H4 (cell line): ENCODE results near the gene NPB. TPM values are rescaled to one million over a fixed set of nuclear protein-coding genes. Genes with fewer than 3 reads are reported as not detected.

Experiments used
- DNase-seq: peaks from one replicate; pipeline ENCODE4 v3.0.0-alpha.2; 2015; ENCODE audit warnings: low spot score
- total RNA-seq: library from RNA; depleted of rRNA; stranded (reverse); fragments of >200 nt; shearing (Covaris generic); gene quantifications from 2 replicates; pipeline ENCODE4 v1.2.3, GENCODE V29; 2014; rRNA removed

The NPB gene
- total RNA-seq = 0.04 TPM in 1 of 2 replicates, not detected in the other

DNA sequence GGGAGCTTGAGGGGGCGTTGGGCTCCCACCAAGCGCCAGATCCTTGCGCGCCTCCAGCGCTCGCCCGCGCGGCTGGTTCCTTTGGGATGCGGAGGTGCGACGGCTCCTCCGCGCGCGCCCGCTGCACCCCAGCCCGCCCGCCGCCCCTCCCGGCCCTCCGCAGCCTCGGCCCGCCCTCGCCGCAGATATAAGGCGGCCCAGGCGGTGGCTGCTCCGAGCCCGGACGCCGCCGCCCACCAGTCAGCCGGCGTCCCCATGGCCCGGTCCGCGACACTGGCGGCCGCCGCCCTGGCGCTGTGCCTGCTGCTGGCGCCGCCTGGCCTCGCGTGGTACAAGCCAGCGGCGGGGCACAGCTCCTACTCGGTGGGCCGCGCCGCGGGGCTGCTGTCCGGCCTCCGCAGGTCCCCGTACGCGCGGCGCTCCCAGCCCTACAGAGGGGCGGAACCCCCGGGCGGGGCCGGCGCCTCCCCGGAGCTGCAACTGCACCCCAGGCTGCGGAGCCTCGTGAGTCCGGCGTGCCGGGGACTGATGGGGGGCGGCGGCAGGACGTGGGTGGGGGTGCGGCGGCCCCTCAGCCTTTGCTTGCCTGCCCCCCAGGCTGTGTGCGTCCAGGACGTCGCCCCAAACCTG, at the start of gene NPB:
TSS of gene NPB (plus strand) at position 216 of the 630 bp plus-strand sequence. CDS start at position 256, 40 bp downstream.
- DNase-seq = no peak

DNA sequence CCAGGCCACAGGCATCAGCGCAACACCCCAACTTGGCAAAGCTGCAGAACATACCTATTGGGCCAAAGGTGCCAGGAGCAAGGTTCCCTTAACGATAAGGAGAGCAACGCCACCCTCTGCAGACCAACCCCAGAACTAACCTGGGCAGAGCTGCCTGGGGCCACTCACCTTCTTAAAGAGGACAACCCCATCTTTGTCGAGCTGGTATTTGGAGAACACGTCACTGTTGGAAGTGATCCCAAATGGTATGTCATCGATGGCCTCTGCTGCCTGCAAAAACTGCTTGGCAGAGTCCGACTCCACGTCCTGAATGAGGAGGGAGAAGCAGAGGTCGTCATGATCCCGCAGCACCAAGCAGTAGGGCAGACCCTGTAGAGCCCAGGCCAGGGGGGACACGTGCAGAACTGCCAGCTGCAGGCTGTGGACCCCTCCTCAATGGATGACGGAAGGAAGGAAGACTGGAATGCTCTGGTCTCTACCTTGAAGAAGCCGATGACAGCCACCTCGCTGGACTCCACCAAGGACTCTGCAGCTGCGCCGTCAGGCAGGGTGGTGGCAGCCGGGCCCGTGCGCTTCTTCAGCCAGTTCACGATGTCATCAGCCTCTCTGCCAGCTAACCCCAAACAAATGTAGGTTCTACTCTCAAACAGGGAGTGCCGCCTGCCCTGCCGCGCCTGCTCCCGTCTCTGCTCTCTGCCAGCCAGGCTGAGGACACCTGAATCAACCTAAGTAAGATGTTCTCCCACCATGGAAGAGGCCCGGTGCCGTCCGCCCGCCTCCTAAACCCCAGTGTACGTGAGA, 46.9 kb upstream of the NPB start:
- no peak for DNase-seq

DNA sequence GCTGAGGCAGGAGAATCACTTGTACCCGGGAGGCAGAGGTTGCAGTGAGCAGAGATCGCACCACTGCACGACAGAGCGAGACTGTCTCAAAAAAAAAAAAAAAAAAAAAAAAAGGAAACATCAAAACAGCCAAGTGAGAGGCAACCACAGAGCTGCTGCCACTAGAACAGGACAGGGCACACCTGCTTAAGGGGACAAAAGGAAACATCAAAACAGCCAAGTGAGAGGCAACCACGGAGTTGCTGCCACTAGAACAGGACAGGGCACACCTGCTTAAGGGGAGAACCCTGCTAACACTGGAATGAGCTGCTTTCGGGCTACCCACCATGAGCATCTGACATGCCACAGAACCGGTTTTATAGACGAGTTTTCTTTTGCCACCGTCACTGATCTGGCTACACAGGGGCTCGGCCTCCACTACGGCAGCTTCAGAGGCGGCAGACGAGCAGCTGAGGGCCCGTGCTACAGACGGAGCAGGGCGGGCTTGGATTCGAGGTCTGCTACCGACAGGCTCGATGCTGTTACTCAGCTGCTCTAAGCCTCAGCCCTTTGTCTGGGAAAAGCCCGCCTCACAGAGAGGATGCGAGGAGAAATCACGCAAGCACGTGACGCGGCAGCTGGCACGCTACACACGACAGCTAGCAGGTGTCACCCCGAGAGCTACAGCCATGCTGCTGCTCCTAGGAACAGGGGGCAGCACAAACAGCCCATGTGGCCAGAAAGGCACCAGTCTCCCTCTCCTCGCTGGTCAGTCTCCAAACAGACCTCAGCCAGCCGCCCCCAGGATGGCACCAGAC, 43.7 kb upstream of the NPB start:
- no peak for DNase-seq

DNA sequence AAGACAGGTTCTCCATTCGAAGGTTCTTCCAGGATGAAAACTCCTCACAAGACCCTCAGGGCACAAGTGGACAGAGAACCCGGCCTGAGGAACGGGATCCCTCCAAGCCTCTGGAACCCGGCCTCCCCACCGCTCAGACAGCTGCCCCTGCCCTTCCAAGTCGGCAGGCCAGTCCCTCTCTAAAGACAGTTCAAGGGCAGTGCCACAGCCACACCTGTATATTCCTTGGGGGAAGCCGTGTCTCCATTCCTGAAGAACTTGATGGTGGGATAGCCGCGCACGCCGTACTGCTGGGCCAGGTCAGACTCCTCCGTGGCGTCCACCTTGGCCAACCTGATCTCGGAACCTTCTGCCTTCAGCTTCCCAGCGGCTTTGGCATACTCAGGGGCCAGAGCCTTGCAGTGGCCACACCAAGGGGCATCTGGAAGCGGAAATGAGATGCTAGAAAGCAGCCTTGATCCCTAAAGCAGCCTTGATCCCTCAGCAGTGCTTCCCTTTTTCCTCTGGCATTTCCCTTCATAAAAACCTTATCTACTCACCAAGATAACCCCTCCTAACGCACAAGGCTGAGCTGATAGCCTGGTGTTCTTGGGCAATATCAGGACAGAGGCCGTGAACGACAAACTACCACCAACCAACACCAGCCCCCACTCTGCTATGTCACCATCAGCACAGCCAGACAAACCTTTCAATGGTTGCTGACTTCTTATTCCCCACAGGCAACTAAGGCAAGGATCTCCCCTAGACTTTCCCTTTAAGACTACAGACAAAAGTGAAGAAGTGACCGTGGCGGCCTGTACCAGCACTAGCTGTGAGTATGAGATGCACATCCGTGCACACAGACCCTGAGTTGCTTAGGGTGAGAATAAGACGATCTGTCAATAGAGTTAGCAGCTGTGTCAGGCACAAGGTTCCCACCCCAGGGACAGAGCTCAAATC, 42.8 kb upstream of the NPB start:
- no peak for DNase-seq

DNA sequence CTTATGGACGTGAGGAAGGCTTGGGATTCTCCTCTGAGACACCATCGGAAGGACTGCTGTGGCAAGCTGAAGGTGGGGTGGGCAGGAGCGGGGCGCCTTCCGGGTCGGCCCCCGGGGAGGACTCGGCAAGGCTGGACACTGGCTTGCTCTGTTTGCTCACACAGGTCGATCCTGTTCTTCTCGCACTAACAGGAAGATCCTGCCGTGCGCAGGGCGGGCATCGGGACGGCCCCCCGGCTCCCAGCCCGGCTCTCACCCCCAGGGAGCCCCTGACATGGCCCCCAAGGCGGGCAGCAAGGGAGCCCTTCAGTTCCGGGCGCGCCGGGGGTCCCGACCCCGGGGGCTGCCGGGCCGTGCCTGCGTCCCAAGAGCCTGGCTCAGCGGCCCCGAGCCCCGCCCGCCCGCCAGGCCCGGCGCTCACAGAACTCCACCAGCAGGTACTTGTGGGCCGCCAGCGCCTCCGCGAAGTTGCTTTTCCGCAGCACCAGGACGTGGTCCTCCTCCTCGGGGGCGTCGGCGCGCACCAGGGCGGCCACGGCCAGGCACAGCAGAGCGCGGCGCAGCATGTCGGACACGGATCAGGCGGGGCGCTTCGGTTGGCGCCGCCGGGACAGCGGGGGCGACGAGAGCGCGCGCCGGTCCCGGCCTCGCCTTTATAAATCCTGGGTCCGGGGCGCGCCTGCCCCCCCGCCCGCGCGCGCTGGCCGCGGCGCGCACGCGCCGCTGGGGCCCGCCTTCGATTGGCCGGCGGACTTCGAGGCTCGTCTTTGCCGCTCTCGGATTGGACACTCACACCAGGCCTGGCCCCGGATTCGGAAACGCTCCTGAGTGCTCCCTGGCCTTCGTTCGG, 41.9 kb upstream of the NPB start, which contains the start of gene P4HB:
TSS of gene P4HB (minus strand) at position 630 of the 850 bp plus-strand sequence. CDS start at position 566, 64 bp downstream.
- DNase-seq = no peak

DNA sequence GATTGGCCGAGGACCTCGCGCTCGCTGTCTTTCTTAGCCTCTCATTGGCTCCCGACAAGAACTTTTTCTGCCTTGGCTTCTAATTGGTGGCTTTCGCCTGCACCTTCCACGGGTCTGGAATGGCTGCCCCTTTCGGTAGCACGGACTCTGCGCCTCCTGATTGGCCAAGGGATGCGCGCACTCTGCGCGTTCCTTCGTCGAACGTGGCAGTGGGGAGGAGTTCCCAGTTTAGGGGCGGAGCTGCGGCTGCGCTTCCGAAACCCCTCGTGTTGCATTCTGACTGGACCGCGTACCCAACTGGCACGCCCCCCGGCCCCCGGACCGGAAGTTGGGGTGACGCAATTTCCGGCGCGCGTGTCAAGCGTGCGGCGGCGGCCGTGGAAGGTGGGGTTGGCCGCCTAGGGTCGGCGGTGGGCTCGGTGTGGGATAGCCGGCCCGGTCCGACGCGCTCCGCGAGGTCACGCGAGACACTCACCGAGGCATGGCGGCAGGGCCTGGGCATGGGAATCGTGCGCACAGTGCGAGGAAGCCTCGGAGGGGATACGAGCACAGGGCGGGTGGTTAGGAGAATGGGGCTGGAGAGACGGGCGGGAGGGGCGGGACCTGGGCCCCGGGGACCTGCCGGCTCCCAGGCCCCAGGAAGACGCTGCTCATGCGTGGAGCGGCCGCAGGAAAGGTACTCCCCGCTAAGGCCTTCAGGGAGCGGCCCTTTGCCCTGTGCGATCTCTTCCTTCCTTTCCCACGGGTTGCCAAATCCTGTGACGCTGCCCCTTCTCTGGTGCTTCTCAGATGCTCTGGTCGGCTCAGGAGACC, 41.1 kb upstream of the NPB start:
- peak; percentile 100 for DNase-seq

DNA sequence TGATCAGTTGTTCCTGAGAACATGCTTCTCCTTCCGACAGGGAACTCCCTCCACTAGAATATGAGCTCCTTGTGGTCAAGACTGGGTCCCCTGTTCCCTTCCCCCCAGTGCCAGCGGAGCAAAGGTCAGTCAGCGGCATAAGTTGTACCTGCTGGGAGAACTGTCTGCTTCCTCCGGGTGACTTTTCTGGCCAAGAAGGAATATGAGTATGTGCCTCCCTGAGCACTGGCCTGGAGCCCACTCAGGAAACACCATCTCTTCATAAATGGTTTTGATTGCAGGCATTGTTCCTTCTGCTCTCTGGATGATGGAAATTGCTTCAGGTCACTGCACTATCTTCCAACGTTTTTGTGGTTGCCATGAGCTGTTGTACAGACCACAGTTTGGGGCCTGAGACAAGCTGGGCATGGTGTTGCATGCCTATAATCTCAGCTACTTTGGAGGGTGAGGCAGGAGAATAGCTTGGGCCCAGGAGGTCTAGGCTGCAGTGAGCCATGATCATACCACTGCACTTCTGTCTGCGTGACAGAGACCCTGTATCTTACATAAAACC, 38.8 kb upstream of the NPB start:
- DNase-seq = no peak

DNA sequence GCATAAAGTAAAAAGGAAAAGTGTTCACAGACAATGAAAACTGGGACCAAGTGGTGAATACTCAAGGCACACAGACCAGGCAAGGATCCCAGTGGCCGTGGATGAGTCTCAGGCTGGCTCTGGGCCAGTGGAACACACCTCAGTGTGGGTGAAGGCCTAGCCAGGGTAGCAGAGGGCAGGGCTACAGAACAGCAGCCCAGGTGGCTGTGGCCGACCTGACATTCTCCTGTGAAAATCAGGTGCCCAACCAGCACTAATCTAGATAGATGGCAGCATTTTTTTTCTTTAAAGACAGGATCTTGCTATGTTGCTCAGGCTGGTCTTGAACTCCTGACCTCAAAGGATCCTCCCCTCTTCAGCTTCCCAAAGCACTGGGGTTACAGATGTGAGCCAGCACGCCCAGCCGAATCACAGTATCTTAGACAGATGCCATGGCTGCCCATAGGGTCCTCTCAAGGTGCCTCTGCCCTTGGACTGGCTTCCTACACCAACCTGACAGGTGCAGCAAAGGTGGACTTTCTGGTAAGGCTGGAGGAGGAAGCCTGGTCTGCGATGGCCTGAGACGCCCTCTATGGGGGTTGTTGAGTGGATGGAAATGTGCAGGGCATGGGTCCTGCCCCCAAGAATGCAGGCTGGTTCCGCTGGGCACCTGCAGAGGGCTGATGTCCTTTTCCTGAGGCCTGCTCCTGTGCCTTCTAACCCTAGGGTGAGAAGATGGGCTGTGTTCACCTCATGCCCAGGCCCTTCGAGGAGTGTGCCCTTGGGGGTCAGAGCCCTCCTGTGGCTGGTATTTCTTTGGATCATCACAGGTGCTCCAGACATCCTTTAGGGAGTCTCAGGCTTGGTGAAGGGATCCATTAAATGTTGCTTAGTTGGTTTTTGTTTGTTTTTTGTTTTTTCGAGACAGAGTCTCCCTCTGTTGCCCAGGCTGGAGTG, 37.9 kb upstream of the NPB start:
- no peak for DNase-seq

DNA sequence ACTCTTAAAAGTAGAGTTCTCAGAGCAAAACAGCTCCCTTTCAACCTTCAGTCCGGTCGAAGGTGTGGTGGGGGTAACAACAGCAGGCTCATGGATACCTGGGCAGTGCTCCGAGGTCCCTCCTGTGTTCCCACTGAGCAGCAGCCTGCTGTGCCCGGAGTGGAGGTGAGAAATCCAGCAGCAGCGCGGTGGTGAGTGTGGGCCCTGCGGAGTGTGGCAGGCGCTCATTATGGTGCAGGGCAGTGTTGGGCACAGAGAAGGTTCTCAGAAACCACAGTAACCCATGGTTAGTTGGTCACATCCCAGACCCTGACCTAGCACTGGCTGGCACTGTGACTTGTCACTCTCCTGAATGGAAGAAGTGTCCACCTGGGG, 36.7 kb upstream of the NPB start:
- no peak for DNase-seq

DNA sequence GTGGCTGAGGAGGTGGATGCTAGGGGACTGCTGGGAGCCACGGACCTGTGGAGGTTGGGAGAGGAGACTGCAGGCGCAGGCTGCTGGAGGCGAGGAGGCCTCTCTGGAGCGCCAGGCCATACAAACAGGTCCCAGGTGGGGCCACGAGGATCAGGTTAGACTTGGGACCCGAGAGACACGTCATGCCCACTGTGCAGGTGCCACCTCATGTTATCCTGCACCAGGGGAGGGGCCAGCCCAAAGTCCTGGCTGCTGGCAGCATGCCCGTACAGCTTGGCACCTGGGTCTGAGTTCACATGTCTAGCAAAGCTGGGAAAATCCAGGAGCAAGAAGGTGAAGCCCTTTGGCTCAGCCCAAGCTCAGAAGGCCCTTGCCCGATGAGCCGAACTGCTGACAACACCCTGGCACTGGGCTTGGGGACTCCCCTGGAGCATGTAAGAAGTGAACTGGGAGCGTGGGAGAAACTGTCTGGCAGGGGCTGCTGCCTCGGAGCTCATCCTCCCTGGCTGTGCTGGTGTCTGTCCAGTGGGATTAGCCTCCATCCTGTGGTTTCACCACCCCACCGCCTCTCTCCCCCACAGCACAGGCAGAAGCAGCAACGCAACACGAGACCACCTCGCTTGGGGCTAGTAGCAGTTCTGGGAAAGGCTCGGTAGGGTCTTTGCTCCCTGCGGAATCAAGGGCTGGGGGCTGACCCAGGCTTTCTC, 36.2 kb upstream of the NPB start:
- no peak for DNase-seq

DNA sequence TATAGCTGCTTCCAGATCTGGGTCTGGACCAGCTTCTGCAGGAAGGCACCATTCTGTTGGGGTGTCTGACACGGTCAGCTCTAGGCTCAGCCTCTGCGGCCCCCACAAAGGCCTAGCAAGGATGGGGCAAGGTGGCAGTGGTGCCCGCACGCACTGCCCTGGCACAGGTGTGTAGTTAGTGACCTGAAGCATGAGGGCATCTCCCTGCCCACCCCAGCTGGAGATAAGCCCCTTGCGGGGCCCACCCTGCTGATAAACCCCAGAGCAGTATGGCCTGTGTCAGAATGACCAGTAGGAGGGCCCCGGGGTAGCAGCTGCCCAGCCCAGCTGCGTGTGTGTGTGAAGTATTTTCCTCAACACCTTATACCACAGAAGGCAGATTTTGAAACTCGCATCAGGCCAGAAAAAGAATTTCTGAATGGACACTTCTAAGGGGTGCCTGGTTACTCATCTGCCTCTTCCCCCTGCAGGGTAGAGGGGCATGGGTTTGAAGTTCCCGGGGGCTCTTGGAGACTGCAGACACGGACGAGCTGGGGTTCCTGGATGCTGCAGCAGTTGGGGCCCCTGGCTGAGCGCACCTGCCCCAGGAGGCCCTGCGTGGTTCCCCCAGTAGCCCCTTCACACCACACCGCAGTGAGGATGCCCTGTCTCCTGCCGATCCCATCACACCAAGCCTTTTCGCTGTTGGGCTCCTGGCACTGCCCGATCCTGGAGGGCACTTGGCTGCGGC, 35.4 kb upstream of the NPB start:
- no peak for DNase-seq

DNA sequence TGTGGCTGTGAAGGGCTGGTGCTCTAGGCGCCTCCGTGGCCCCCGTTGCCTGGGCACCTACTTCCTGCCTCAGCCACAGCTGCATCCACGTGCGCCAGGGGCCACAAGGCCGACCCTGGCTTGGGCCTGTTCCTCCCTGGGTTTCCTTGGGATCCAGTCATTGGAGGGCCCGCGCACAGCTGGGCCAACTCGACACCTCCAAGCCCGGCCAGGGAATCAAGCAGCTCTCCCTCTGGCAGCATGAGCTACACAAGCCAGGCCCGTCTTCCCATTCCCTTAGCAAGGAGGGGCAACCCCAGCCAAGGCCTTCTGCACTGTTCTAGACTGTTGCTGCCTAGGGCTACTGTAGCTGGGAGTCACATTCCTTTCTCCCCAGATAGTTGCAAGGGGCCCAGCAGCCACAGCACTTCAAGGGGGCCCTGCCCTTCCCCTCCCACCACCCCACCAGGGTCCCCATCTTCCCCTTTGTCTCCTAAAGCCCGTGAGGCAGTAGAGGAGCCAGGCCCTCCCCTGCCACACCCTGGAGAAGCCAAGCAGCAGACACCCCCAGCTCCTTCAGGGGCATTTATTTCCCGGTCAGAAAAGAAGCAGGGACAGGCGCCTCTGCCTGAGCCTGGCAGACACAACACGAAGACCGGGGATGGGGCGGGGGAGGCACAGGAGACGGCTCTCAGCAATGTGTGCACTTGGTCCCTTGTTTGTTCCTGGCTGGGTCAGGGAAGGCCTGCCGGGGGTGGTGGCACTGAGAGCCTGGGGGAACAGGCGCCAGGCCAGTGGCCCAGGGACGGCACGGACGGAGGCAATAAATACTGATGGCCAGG, 34.7 kb upstream of the NPB start:
- peak; percentile 48 for DNase-seq

DNA sequence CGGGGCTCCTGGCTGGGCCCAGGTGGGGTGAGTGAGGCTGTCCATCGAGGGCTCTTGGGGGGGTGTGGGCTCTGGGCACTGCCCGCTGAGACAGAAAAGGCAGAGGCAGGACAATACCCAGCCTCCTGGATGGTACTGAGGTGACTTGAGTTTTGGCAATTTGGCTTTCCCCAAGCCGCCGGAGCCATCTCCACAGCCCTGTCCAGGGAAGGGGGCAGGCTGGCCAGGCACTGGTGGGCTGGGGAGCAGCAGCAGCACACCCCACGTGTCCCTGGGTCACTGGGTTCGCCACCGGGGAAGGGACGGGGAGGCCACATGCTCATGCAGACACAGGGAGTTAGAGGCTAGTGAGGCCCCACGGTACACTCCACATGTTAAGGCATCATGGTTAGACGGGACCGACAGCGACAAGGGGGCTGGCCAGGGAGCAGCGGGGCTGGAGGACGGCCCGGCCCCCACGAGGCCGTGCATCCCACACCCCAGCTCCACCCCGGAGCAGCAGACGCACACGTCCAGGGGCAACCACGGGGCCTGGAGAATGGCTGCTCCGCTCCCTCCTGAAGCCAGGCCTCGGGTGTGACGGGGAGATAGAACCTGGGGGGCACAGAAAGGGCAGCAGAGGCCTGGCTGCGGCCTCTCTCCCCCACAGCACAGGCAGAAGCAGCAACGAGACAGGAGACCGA, 33.9 kb upstream of the NPB start:
- no peak for DNase-seq

DNA sequence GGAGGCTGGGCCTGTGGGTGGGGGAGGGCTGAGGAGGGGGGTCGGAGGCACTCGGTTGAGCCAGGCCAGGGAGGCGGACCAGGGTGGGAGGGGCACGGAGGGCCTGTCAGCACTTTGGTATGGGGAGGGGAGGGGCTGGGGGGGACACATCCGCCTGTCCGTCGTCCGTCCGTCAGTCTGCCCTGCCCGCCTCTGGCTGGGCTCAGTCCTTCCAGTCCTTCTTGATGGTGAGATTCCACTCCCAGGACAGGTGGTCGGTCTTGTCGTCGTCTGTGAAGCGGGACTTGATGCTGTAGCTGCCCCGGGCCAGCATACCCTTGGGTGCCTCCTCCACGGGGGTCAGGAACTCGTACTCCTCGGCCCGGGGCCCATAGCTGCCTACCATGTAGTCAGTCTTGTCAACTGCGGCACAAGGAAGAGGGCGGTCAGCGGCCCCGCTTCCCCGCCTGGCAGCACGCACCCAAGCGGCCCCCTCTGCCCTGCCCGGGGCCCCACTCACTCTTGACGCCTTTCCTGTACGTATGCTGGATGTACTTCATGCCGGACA, 33.3 kb upstream of the NPB start:
- DNase-seq = peak; percentile 79
